ENCODE data around the gene GLIS1. TPM values are rescaled to one million over a fixed set of nuclear protein-coding genes. Genes with fewer than 3 reads are reported as not detected.

GLIS1 gene
- total and polyA plus RNA-seq, 12 donors: 0.06 to 0.10 (median 0.09) TPM; not detected in 7

GRCh38 chr1:53513846-53514245 lies 225.1 kb downstream of the GLIS1 start:
- intact Hi-C loops (cut with DNase I): no loop called here
- peaks cover 0 to 23% (median 6%) of the 10 kb centered on the region in 9 donors for H3K4me1 ChIP-seq
- TF ChIP-seq CTCF (IDR thresholded peaks at IDR 0.05): no peak
- no peaks in the 10 kb centered on the region for H3K36me3 ChIP-seq
- H3K4me3 ChIP-seq: no peak overlapping the region
- WGBS, 2 donors: 95 to 96% methylated on average over 7 of the region's 7 CpGs
- H3K9me3 ChIP-seq: no peaks in the 10 kb centered on the region
- no peak overlapping the region for H3K27ac ChIP-seq
- ATAC-seq: no peak
- H3K27me3 ChIP-seq: peaks cover 0 to 2% (median 0%) of the 10 kb centered on the region in 7 donors
- no peak for DNase-seq

DNA sequence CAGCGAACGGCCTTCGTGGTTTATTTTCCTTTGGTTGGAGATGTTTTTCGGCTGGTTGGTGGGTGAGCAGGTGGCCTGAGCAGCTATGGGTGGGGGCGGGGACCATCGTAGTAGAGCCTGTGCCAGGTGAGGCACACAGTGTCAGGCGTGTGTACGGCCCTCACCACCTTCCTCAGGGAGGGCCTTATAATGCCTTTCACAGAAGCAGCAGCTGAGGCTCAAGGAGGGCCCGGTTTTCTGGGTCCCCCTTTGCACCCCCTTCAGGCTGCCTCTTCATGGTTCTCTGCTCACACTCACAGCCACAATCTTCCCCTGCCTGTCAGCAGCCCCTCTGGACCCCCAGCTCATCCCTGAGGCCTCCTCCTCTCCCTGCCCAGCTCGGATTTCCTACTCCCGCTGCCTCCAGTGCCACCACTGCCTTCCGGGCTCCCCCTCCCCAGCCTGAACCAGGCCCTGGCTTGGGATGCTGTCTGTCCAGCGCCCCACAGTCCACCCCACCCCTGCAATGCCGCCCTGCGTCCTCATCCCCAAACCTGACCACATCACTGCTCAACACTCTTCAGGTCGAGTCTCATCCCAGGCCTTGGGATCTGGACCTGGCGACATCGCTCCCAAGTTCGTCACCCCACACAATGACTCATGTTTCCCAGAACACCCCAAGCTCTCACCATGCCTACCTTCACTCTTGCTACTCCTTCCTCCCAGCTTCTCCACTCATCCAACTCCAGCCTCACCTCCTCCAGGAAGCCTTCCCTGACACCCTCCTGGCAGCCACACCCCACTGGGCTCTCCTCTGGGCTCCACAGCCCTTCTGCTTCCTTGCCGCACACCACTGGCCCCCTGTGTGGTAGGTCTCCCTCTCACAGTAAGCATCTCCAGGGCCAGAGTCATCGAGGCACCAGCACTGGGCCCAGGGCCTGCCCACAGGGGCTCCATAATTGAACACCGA lies 225.9 kb downstream of the GLIS1 start:
- TF ChIP-seq CTCF (IDR thresholded peaks at IDR 0.05): no peak
- no peak overlapping the region for H3K4me3 ChIP-seq
- 74 to 82% methylated on average over 21 to 22 of the region's 22 CpGs for WGBS, 2 donors
- intact Hi-C loops (cut with DNase I): no loop called here
- H3K27me3 ChIP-seq: peaks cover 0 to 3% (median 0%) of the 10 kb centered on the region in 7 donors
- no peaks in the 10 kb centered on the region for H3K9me3 ChIP-seq
- H3K27ac ChIP-seq: no peak overlapping the region
- ATAC-seq: no peak
- peaks cover 0 to 23% (median 6%) of the 10 kb centered on the region in 9 donors for H3K4me1 ChIP-seq
- no peaks in the 10 kb centered on the region for H3K36me3 ChIP-seq
- peak in 1 of 2 donors; percentile 9 for DNase-seq

GRCh38 chr1:53511933-53512806 lies 226.8 kb downstream of the GLIS1 start:
- 44 to 52% methylated on average over 19 of the region's 19 CpGs for WGBS, 2 donors
- H3K9me3 ChIP-seq: no peaks in the 10 kb centered on the region
- no peak for TF ChIP-seq CTCF (IDR thresholded peaks at IDR 0.05)
- H3K27me3 ChIP-seq: peaks cover 0 to 4% (median 0%) of the 10 kb centered on the region in 7 donors
- H3K36me3 ChIP-seq: no peaks in the 10 kb centered on the region
- H3K4me1 ChIP-seq: peaks cover 0 to 23% (median 6%) of the 10 kb centered on the region in 9 donors
- peak in 7 of 8 donors; percentile 28 to 75 (median 59) for ATAC-seq
- no peak overlapping the region for H3K27ac ChIP-seq
- peak; percentile 34 to 45 for DNase-seq
- H3K4me3 ChIP-seq: no peak overlapping the region
- intact Hi-C loops (cut with DNase I): no loop called here

GRCh38 chr1:53511323-53511932 lies 227.5 kb downstream of the GLIS1 start:
- Histone ChIP-seq H3K27me3 (peaks cover 0 to 7% (median 0%) of the 10 kb centered on the region in 7 donors), H3K9me3 (no peaks in the 10 kb centered on the region), H3K4me3 (no peak overlapping the region), H3K27ac (no peak overlapping the region), H3K4me1 (peaks cover 0 to 23% (median 6%) of the 10 kb centered on the region in 9 donors), H3K36me3 (no peaks in the 10 kb centered on the region)
- ATAC-seq (peak in 7 of 8 donors; percentile 41 to 78 (median 64)), DNase-seq (peak in 1 of 2 donors; percentile 35)
- no peak for TF ChIP-seq CTCF (IDR thresholded peaks at IDR 0.05)
- 72 to 78% methylated on average over 13 of the region's 13 CpGs for WGBS, 2 donors
- intact Hi-C loops (cut with DNase I): no loop called here
